Gastrocnemius medialis (tissue), 4 donors: ENCODE data around the gene TAOK3.

Experiments used
- POLR2A ChIP-seq, 2 donors: fragments of 450-650 bp; IDR thresholded peaks; one replicate each; pipeline ENCODE4 v1.6.1; 2017; ENCODE audit warnings: antibody characterized with exemption in 2 of 2, mild to moderate bottlenecking in 2 of 2, moderate library complexity in 2 of 2
- TF ChIP-seq, protein P1 (sequence below), 5 experiments: fragments of 450-650 bp in 3 of 5; fragments of 200-600 bp in 2 of 5; sonication (generic) in 2 of 5; IDR thresholded peaks in 4 of 5; conservative IDR thresholded peaks in 1 of 5; 1 replicate in 4 of 5; 2 replicates in 1 of 5; pipeline ENCODE4 v1.5.1; 2016 to 2019; ENCODE audit warnings: antibody characterized with exemption in 5 of 5, mild to moderate bottlenecking in 3 of 5, moderate library complexity in 3 of 5

DNA sequence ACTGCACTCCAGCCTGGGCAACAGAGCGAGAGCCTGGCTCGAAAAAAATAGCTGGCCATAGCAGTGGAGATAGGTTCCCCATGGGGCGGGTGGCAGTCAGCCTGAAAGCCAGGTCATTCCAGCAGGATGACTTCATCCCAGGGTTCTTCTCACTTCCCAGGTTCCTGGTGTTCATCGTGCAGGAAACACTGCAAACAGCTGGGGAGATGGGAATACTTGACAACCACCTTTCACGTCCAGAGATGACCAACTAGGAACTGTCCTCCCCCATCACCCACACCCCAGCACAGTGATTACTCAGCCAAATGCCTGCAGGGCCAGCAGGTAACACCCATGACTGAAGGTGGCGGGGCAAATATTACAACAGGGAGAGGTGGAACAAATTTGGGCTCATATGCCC, 270.6 kb downstream of the TAOK3 start:
- TF ChIP-seq, protein P1, sequence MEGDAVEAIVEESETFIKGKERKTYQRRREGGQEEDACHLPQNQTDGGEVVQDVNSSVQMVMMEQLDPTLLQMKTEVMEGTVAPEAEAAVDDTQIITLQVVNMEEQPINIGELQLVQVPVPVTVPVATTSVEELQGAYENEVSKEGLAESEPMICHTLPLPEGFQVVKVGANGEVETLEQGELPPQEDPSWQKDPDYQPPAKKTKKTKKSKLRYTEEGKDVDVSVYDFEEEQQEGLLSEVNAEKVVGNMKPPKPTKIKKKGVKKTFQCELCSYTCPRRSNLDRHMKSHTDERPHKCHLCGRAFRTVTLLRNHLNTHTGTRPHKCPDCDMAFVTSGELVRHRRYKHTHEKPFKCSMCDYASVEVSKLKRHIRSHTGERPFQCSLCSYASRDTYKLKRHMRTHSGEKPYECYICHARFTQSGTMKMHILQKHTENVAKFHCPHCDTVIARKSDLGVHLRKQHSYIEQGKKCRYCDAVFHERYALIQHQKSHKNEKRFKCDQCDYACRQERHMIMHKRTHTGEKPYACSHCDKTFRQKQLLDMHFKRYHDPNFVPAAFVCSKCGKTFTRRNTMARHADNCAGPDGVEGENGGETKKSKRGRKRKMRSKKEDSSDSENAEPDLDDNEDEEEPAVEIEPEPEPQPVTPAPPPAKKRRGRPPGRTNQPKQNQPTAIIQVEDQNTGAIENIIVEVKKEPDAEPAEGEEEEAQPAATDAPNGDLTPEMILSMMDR (IDR thresholded peaks at IDR 0.05 in 4 of 5, conservative IDR thresholded peaks at IDR 0.05 in 1 of 5) = no peak
- no peak for TF ChIP-seq POLR2A (IDR thresholded peaks at IDR 0.05)
